Astrocyte (in vitro differentiated cells and primary cell): ENCODE measurements around the gene REXO2. TPM values are rescaled to one million over a fixed set of nuclear protein-coding genes. Genes with fewer than 3 reads are reported as not detected.

Experiments used
- DNase-seq: peaks from one replicate; pipeline ENCODE4 v3.0.0-alpha.2; 2010; ENCODE audit warnings: low read depth
- FAIRE-seq: peaks from 2 replicates; lab custom pipeline; 2011; peaks lifted over from hg19 to GRCh38; lab: Jason Lieb, UNC
- H2AFZ ChIP-seq: 2 replicates; pipeline ENCODE4 v1.6.0; 2012; ENCODE audit warnings: low read depth, low read length, inconsistent platforms
- H3K27ac ChIP-seq: 2 replicates; pipeline ENCODE4 v1.5.1; 2011; ENCODE audit warnings: low read depth, low read length, inconsistent platforms
- H3K27me3 ChIP-seq: 2 replicates; pipeline ENCODE4 v1.6.0; 2011; ENCODE audit warnings: low read length, inconsistent platforms; ENCODE audit not compliant: insufficient read depth
- H3K36me3 ChIP-seq: 2 replicates; pipeline ENCODE4 v1.5.1; 2011; ENCODE audit warnings: low read length, inconsistent platforms; ENCODE audit not compliant: insufficient read depth
- H3K4me1 ChIP-seq: 2 replicates; pipeline ENCODE4 v1.5.1; 2011; ENCODE audit warnings: low read length, inconsistent platforms; ENCODE audit not compliant: insufficient read depth
- H3K4me2 ChIP-seq: 2 replicates; pipeline ENCODE4 v1.6.0; 2012; ENCODE audit warnings: low read length, inconsistent platforms
- H3K4me3 ChIP-seq: 2 replicates; pipeline ENCODE4 v1.5.1; 2011; ENCODE audit warnings: low read depth, mild to moderate bottlenecking, low read length, inconsistent platforms; ENCODE audit not compliant: insufficient read depth
- H3K79me2 ChIP-seq: 2 replicates; pipeline ENCODE4 v1.6.0; 2012; ENCODE audit warnings: mild to moderate bottlenecking, low read length, inconsistent platforms; ENCODE audit not compliant: insufficient read depth
- H3K9ac ChIP-seq: 2 replicates; pipeline ENCODE4 v1.6.0; 2012; ENCODE audit warnings: mild to moderate bottlenecking, low read length, inconsistent platforms
- H3K9me3 ChIP-seq: 2 replicates; pipeline ENCODE4 v1.5.1; 2012; ENCODE audit warnings: low read depth, mild to moderate bottlenecking, low read length, inconsistent platforms; ENCODE audit not compliant: insufficient read depth
- H4K20me1 ChIP-seq: 2 replicates; pipeline ENCODE4 v1.6.0; 2012; ENCODE audit warnings: low read length, inconsistent platforms; ENCODE audit not compliant: insufficient read depth
- H3K27ac Mint-ChIP-seq: one replicate; pipeline ENCODE4 v1.8.0; 2021; ENCODE audit warnings: mild to moderate bottlenecking, mixed read lengths; ENCODE audit not compliant: unreplicated experiment
- H3K27me3 Mint-ChIP-seq: one replicate; pipeline ENCODE4 v1.8.0; 2021; ENCODE audit warnings: low read depth, mixed read lengths; ENCODE audit not compliant: unreplicated experiment
- H3K36me3 Mint-ChIP-seq: one replicate; pipeline ENCODE4 v1.8.0; 2021; ENCODE audit warnings: low read depth, mixed read lengths; ENCODE audit not compliant: unreplicated experiment
- H3K4me1 Mint-ChIP-seq: one replicate; pipeline ENCODE4 v1.8.0; 2021; ENCODE audit warnings: low read depth, mixed read lengths; ENCODE audit not compliant: unreplicated experiment
- H3K4me3 Mint-ChIP-seq: one replicate; pipeline ENCODE4 v1.8.0; 2021; ENCODE audit warnings: mild to moderate bottlenecking, moderate library complexity, mixed read lengths; ENCODE audit not compliant: unreplicated experiment
- H3K9me3 Mint-ChIP-seq: one replicate; pipeline ENCODE4 v1.8.0; 2021; ENCODE audit warnings: mild to moderate bottlenecking, mixed read lengths; ENCODE audit not compliant: unreplicated experiment
- CTCF ChIP-seq: IDR thresholded peaks from 2 replicates; pipeline ENCODE4 v1.5.1; 2011; ENCODE audit warnings: low read depth, mild to moderate bottlenecking, inconsistent platforms, low read length, moderate library complexity; ENCODE audit not compliant: insufficient read depth
- EZH2 ChIP-seq: IDR thresholded peaks from 2 replicates; pipeline ENCODE4 v1.6.1; 2012; ENCODE audit warnings: mild to moderate bottlenecking, low read length, inconsistent platforms; ENCODE audit not compliant: insufficient read depth
- total RNA-seq: library from RNA; stranded (reverse); gene quantifications from 2 replicates; pipeline ENCODE4 v1.2.1, GENCODE V29; 2021

Gene REXO2
- total RNA-seq, 1 donor from 2014 or later = 181 TPM

- no peaks in the 10 kb centered on the region for H3K9me3 Mint-ChIP-seq
- FAIRE-seq (peak; percentile 84), DNase-seq (peak; percentile 97)
- H3K4me3 Mint-ChIP-seq = peak within 1 kb of the TSS; percentile 94
- peaks cover 16% of the 10 kb centered on the region for H3K4me1 ChIP-seq
- H3K4me1 Mint-ChIP-seq = peaks cover 30% of the 10 kb centered on the region
- peak within 1 kb of the TSS; percentile 99 for H3K27ac Mint-ChIP-seq
- no peak for TF ChIP-seq CTCF
- TF ChIP-seq EZH2 = no peak
- H3K9me3 ChIP-seq = no peaks in the 10 kb centered on the region
- no peaks in the 10 kb centered on the region for H3K27me3 Mint-ChIP-seq
- peaks cover 18% of the 10 kb centered on the region for H4K20me1 ChIP-seq
- H3K36me3 ChIP-seq = peaks cover 16% of the 10 kb centered on the region
- H2AFZ ChIP-seq = peak within 1 kb of the TSS; percentile 84
- H3K27ac ChIP-seq = peak within 1 kb of the TSS; percentile 100
- peak within 1 kb of the TSS; percentile 99 for H3K4me3 ChIP-seq
- H3K9ac ChIP-seq = peak within 1 kb of the TSS; percentile 100
- H3K27me3 ChIP-seq = no peaks in the 10 kb centered on the region
- H3K36me3 Mint-ChIP-seq = peaks cover 2% of the 10 kb centered on the region
- H3K79me2 ChIP-seq = peaks cover 65% of the 10 kb centered on the region
- peak within 1 kb of the TSS; percentile 89 for H3K4me2 ChIP-seq
These were observed 38.9 kb upstream of the REXO2 start, which contains the start of the genes C11orf71 and RBM7 for GRCh38 chr11:114400216-114400914. Gene C11orf71 (minus strand): TSS chr11:114400511. CDS start chr11:114400331, 180 bp downstream. Gene RBM7 (plus strand): TSS chr11:114400666. CDS start chr11:114400672, 6 bp downstream.

- Histone ChIP-seq H3K9me3 (no peaks in the 10 kb centered on the region), H4K20me1 (peaks cover 19% of the 10 kb centered on the region), H3K4me2 (peak overlapping the region; percentile 89), H3K79me2 (peaks cover 70% of the 10 kb centered on the region), H3K27me3 (no peaks in the 10 kb centered on the region), H3K36me3 (peaks cover 18% of the 10 kb centered on the region), H2AFZ (peak overlapping the region; percentile 51), H3K9ac (peak overlapping the region; percentile 100), H3K4me1 (peaks cover 16% of the 10 kb centered on the region), H3K4me3 (peak overlapping the region; percentile 99), H3K27ac (peak overlapping the region; percentile 100)
- no peaks in the 10 kb centered on the region for H3K27me3 Mint-ChIP-seq
- H3K4me3 Mint-ChIP-seq = peak overlapping the region; percentile 94
- H3K9me3 Mint-ChIP-seq = no peaks in the 10 kb centered on the region
- TF ChIP-seq EZH2 (no peak), CTCF (no peak)
- H3K4me1 Mint-ChIP-seq = peaks cover 35% of the 10 kb centered on the region
- H3K36me3 Mint-ChIP-seq = peaks cover 5% of the 10 kb centered on the region
- DNase-seq (no peak), FAIRE-seq (no peak)
- peak overlapping the region; percentile 99 for H3K27ac Mint-ChIP-seq
These were observed 38.4 kb upstream of the REXO2 start for GRCh38 chr11:114400915-114401223.

- Histone ChIP-seq H3K4me3 (peak overlapping the region; percentile 99), H3K4me1 (peaks cover 16% of the 10 kb centered on the region), H3K27me3 (no peaks in the 10 kb centered on the region), H3K27ac (peak overlapping the region; percentile 100), H2AFZ (no peak overlapping the region), H4K20me1 (peaks cover 20% of the 10 kb centered on the region), H3K9ac (peak overlapping the region; percentile 100), H3K79me2 (peaks cover 74% of the 10 kb centered on the region), H3K36me3 (peaks cover 23% of the 10 kb centered on the region), H3K4me2 (peak overlapping the region; percentile 89), H3K9me3 (no peaks in the 10 kb centered on the region)
- H3K9me3 Mint-ChIP-seq = no peaks in the 10 kb centered on the region
- FAIRE-seq = no peak
- no peak for DNase-seq
- peak overlapping the region; percentile 94 for H3K4me3 Mint-ChIP-seq
- H3K4me1 Mint-ChIP-seq = peaks cover 35% of the 10 kb centered on the region
- H3K27ac Mint-ChIP-seq = peak overlapping the region; percentile 99
- no peaks in the 10 kb centered on the region for H3K27me3 Mint-ChIP-seq
- TF ChIP-seq CTCF (no peak), EZH2 (no peak)
- H3K36me3 Mint-ChIP-seq = peaks cover 9% of the 10 kb centered on the region
These were observed 38.0 kb upstream of the REXO2 start for GRCh38 chr11:114401311-114401710.
